Testis (tissue), 3 donors: ENCODE data around the gene PCDHGA12. TPM values are rescaled to one million over a fixed set of nuclear protein-coding genes. Genes with fewer than 3 reads are reported as not detected.
"Not testable (repeated sequence)": the region's sequence is repeated elsewhere in the genome, so short reads cannot be mapped to it uniquely, and the experiment has no call there.

ENCODE experiments used
- DNase-seq: peaks from one replicate; pipeline ENCODE4 v3.0.0-alpha.2; 2019
- H3K27ac ChIP-seq, 2 donors: fragments of 200-600 bp; sonication (generic); one replicate each; pipeline ENCODE4 v1.5.1; 2019
- H3K27me3 ChIP-seq: fragments of 200-600 bp; sonication (generic); one replicate; pipeline ENCODE4 v1.5.1; 2019
- H3K36me3 ChIP-seq: fragments of 200-600 bp; sonication (generic); one replicate; pipeline ENCODE4 v1.5.1; 2017; ENCODE audit warnings: low read depth; ENCODE audit errors: missing control alignments
- H3K4me1 ChIP-seq: fragments of 200-600 bp; sonication (generic); one replicate; pipeline ENCODE4 v1.5.1; 2019
- H3K4me3 ChIP-seq, 2 donors: fragments of 200-600 bp; sonication (generic); one replicate each; pipeline ENCODE4 v1.5.1; 2017 to 2019
- H3K9me3 ChIP-seq: fragments of 200-600 bp; sonication (generic); one replicate; pipeline ENCODE4 v1.5.1; 2017
- POLR2A ChIP-seq: fragments of 450-650 bp; IDR thresholded peaks from one replicate; pipeline ENCODE4 v1.6.1; 2017; ENCODE audit warnings: antibody characterized with exemption, mild to moderate bottlenecking, moderate library complexity
- WGBS, 2 donors: methylation state at CpG; one replicate each; pipeline ENCODE4 v1.1.5; 2018; 5-methylcytosine and 5-hydroxymethylcytosine counted together
- intact Hi-C: fragments of 100-400 bp; cut with DNase I; formaldehyde crosslinking; loops from one replicate; pipeline ENCODE4 v1.15.1; 2023; ENCODE audit warnings: low total_unique reads
- polyA plus RNA-seq: library from polyadenylated mRNA; stranded (reverse); fragments of 350-450 nt; fragmentation: Illumina TruSeq; extraction: RNeasy Lipid Tissue Mini Kit (QIAGEN cat#74804); gene quantifications from one replicate; pipeline ENCODE4 v1.2.3, GENCODE V29; 2014; ENCODE audit warnings: low read depth, low replicate concordance; ENCODE audit not compliant: insufficient read depth
- total RNA-seq, 2 donors: library from RNA; depleted of rRNA; stranded (reverse); fragments of >200 nt; gene quantifications; one replicate each; pipeline ENCODE4 v1.2.3, GENCODE V29; 2016
- TF ChIP-seq, protein P1 (sequence below), 3 experiments: fragments of 450-650 bp in 2 of 3; fragments of 200-600 bp in 1 of 3; sonication (generic) in 1 of 3; IDR thresholded peaks; one replicate each; pipeline ENCODE4 v1.5.1; 2016 to 2019; ENCODE audit warnings: antibody characterized with exemption in 3 of 3, mild to moderate bottlenecking in 2 of 3, moderate library complexity in 1 of 3

PCDHGA12 gene
- total and polyA plus RNA-seq, 3 donors from 2014 or later, result 2.7 to 11.3 (median 10.3) TPM

DNA sequence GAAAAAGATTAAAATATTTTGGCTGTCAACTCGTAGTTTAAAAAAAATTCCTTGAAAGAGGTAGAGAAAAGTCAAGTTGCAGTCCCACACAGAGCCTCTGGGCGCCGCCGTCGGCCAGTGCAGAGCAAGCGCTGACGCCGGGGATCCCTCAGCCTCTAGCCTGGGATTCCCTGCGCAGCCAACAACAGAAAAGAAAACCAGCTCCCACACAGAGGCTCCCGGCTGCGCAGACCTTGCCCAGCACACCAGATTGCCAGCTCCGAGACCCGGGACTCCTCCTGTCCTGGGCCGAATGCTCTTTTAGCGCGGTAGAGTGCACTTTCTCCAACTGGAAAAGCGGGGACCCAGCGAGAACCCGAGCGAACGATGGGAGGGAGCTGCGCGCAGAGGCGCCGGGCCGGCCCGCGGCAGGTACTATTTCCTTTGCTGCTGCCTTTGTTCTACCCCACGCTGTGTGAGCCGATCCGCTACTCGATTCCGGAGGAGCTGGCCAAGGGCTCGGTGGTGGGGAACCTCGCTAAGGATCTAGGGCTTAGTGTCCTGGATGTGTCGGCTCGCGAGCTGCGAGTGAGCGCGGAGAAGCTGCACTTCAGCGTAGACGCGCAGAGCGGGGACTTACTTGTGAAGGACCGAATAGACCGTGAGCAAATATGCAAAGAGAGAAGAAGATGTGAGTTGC, 12.7 kb upstream of the PCDHGA12 start, which contains the start of gene PCDHGB7:
PCDHGB7 (plus strand) TSS at position 184 of the 679 bp plus-strand sequence; CDS start at position 367, 183 bp downstream.
- H3K9me3 ChIP-seq, H3K36me3 ChIP-seq, intact Hi-C loops, H3K4me1 ChIP-seq, H3K27me3 ChIP-seq: not testable (repeated sequence)
- WGBS, 2 donors, result 9 to 11% methylated on average over 22 to 47 of the region's 47 CpGs
- TF ChIP-seq, protein P1, sequence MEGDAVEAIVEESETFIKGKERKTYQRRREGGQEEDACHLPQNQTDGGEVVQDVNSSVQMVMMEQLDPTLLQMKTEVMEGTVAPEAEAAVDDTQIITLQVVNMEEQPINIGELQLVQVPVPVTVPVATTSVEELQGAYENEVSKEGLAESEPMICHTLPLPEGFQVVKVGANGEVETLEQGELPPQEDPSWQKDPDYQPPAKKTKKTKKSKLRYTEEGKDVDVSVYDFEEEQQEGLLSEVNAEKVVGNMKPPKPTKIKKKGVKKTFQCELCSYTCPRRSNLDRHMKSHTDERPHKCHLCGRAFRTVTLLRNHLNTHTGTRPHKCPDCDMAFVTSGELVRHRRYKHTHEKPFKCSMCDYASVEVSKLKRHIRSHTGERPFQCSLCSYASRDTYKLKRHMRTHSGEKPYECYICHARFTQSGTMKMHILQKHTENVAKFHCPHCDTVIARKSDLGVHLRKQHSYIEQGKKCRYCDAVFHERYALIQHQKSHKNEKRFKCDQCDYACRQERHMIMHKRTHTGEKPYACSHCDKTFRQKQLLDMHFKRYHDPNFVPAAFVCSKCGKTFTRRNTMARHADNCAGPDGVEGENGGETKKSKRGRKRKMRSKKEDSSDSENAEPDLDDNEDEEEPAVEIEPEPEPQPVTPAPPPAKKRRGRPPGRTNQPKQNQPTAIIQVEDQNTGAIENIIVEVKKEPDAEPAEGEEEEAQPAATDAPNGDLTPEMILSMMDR (IDR thresholded peaks at IDR 0.05), result peak; percentile 55 to 82 (median 69)
- peak within 1 kb of the TSS in 1 of 2 donors; percentile 47 for H3K27ac ChIP-seq
- DNase-seq, result peak; percentile 89
- peak within 1 kb of the TSS; percentile 39 to 59 for H3K4me3 ChIP-seq

DNA sequence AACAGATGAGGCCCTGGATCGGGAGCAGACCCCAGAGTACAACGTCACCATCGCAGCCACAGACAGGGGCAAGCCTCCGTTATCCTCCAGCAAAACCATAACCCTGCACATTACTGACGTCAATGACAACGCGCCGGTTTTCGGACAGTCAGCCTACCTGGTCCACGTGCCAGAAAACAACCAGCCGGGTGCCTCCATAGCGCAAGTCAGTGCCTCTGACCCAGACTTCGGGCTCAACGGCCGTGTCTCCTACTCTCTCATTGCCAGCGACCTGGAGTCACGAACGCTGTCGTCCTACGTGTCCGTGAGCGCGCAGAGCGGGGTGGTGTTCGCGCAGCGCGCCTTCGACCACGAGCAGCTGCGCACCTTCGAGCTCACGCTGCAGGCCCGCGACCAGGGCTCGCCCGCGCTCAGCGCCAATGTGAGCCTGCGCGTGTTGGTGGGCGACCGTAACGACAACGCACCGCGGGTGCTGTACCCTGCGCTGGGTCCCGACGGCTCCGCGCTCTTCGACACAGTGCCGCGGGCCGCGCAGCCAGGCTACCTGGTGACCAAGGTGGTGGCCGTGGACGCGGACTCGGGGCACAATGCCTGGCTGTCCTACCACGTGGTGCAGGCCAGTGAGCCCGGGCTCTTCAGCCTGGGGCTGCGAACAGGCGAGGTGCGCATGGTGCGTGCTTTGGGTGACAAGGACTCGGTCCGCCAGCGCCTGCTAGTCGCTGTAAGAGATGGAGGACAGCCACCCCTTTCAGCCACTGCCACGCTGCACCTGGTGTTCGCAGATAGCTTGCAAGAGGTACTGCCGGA, 11.0 kb upstream of the PCDHGA12 start:
- H3K27ac ChIP-seq, result no peak overlapping the region
- no peak for DNase-seq
- no peak for TF ChIP-seq POLR2A
- TF ChIP-seq, protein P1 (IDR thresholded peaks at IDR 0.05), result no peak
- no peaks in the 10 kb centered on the region for H3K9me3 ChIP-seq
- intact Hi-C loops, result no loop called here
- H3K27me3 ChIP-seq, result no peaks in the 10 kb centered on the region
- H3K4me3 ChIP-seq, result peak overlapping the region in 1 of 2 donors; percentile 15
- no peaks in the 10 kb centered on the region for H3K36me3 ChIP-seq
- H3K4me1 ChIP-seq, result peaks cover 3% of the 10 kb centered on the region
- WGBS, 2 donors, result 24% methylated on average over 74 of the region's 74 CpGs; no CpG with 5 or more reads in 1 of the 2 donors

DNA sequence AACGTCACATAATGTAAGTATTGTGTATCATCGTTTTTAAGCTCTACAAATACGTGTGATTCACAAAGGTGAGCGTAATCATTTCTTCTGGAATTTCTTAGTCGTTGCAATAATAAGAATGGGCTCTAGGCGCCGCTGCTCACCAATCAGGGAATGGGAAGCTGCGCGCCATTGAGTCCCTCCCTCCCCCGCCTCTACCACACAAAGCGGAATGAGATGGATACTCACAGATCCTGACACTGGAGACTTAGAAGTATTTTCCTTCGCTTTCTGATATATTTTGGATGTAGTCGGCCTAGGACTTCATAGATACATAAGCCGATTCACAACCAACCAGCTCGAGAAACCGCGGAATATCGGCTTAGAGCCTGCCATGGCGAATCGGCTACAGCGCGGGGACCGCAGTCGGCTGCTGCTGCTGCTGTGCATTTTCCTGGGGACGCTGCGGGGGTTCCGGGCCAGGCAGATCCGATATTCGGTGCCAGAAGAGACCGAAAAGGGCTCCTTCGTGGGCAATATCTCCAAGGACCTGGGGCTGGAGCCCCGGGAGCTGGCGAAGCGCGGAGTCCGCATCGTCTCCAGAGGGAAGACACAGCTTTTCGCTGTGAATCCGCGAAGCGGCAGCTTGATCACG, 9.3 kb upstream of the PCDHGA12 start, which contains the start of gene PCDHGA11:
PCDHGA11 (plus strand) TSS at position 197 of the 634 bp plus-strand sequence; CDS start at position 374, 177 bp downstream.
- peak; percentile 73 for DNase-seq
- WGBS, 2 donors, result 17 to 20% methylated on average over 37 to 42 of the region's 42 CpGs
- no peak within 1 kb of the TSS for H3K27ac ChIP-seq
- H3K4me3 ChIP-seq, result peak within 1 kb of the TSS; percentile 26 to 27
- no peaks in the 10 kb centered on the region for H3K9me3 ChIP-seq
- peaks cover 3% of the 10 kb centered on the region for H3K4me1 ChIP-seq
- intact Hi-C loops, result loop anchor here (10.0 kb wide), 1 partner anchor 104 kb away; no protein-coding TSS in a partner anchor
- H3K36me3 ChIP-seq, result no peaks in the 10 kb centered on the region
- TF ChIP-seq POLR2A, result no peak
- TF ChIP-seq, protein P1 (IDR thresholded peaks at IDR 0.05), result peak; percentile 17 to 51 (median 23)
- H3K27me3 ChIP-seq, result no peaks in the 10 kb centered on the region

DNA sequence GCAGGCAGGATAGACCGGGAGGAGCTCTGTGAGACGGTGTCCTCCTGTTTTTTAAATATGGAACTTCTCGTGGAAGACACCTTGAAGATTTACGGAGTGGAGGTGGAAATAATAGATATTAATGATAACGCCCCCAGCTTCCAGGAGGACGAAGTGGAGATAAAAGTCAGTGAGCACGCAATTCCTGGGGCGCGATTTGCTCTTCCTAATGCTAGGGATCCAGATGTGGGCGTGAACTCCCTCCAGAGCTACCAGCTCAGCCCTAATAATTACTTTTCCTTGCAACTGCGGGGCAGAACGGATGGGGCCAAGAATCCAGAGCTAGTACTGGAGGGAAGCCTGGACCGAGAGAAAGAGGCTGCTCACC, 8.8 kb upstream of the PCDHGA12 start:
- Histone ChIP-seq H3K36me3 (no peaks in the 10 kb centered on the region), H3K4me1 (peaks cover 3% of the 10 kb centered on the region), H3K9me3 (no peaks in the 10 kb centered on the region), H3K27me3 (no peaks in the 10 kb centered on the region), H3K4me3 (peak overlapping the region; percentile 26 to 27), H3K27ac (no peak overlapping the region)
- no peak for DNase-seq
- TF ChIP-seq, protein P1 (IDR thresholded peaks at IDR 0.05), result no peak
- WGBS, 2 donors, result 15 to 17% methylated on average over 13 of the region's 13 CpGs
- intact Hi-C loops, result loop anchor here (10.0 kb wide), 1 partner anchor 103 kb away; no protein-coding TSS in a partner anchor
